H9 (cell line): ENCODE data around the gene TMEM108. TPM values are rescaled to one million over a fixed set of nuclear protein-coding genes. Genes with fewer than 3 reads are reported as not detected.
A peak's percentile ranks its signal among the peaks of the same experiment; 100 is the strongest.

Source experiments
- DNase-seq: peaks from one replicate; pipeline ENCODE4 v3.0.0-alpha.2; 2017
- H2AFZ ChIP-seq: one replicate; pipeline ENCODE4 v1.6.1; 2013; ENCODE audit warnings: mild to moderate bottlenecking, low read length, control low read depth, moderate library complexity
- H2AK5ac ChIP-seq: 2 replicates; pipeline ENCODE4 v1.6.1; 2013; ENCODE audit warnings: low read length, control low read depth, mixed read lengths; ENCODE audit not compliant: insufficient read length
- H2BK120ac ChIP-seq: one replicate; pipeline ENCODE4 v1.6.1; 2013; ENCODE audit warnings: low read depth, mild to moderate bottlenecking, low read length, control low read depth, inconsistent platforms; ENCODE audit not compliant: poor library complexity, severe bottlenecking
- H2BK12ac ChIP-seq: 2 replicates; pipeline ENCODE4 v1.6.1; 2013; ENCODE audit warnings: low read length, control low read depth, mixed read lengths, low read depth; ENCODE audit not compliant: insufficient read length
- H2BK15ac ChIP-seq: 2 replicates; pipeline ENCODE4 v1.6.1; 2013; ENCODE audit warnings: low read depth, low read length, control low read depth
- H2BK20ac ChIP-seq: one replicate; pipeline ENCODE4 v1.6.1; 2013; ENCODE audit warnings: low read depth, mild to moderate bottlenecking, low read length, control low read depth, inconsistent platforms; ENCODE audit not compliant: poor library complexity, severe bottlenecking
- H2BK5ac ChIP-seq: 2 replicates; pipeline ENCODE4 v1.6.1; 2013; ENCODE audit warnings: low read length, control low read depth, mixed read lengths; ENCODE audit not compliant: insufficient read length
- H3K14ac ChIP-seq: 2 replicates; pipeline ENCODE4 v1.6.1; 2013; ENCODE audit warnings: low read length, control low read depth; ENCODE audit not compliant: insufficient read depth
- H3K18ac ChIP-seq: 2 replicates; pipeline ENCODE4 v1.6.1; 2013; ENCODE audit warnings: low read depth, mild to moderate bottlenecking, mixed read lengths, low read length, control low read depth; ENCODE audit not compliant: insufficient read length
- H3K23ac ChIP-seq: 2 replicates; pipeline ENCODE4 v1.6.1; 2013; ENCODE audit warnings: low read length, control low read depth, mixed read lengths, low read depth; ENCODE audit not compliant: insufficient read length
- H3K23me2 ChIP-seq: 2 replicates; pipeline ENCODE4 v1.6.1; 2013; ENCODE audit warnings: low read depth, mild to moderate bottlenecking, mixed read lengths, low read length, control low read depth; ENCODE audit not compliant: insufficient read length, poor library complexity, severe bottlenecking
- H3K27ac ChIP-seq: 2 replicates; pipeline ENCODE4 v1.5.1; 2013; ENCODE audit warnings: low read length, control low read depth, mixed read lengths, low read depth; ENCODE audit not compliant: insufficient read length
- H3K27me3 ChIP-seq: 2 replicates; pipeline ENCODE4 v1.6.1; 2013; ENCODE audit warnings: low read length, control low read depth, inconsistent platforms; ENCODE audit not compliant: insufficient read depth
- H3K4ac ChIP-seq: 2 replicates; pipeline ENCODE4 v1.6.1; 2013; ENCODE audit warnings: low read depth, mild to moderate bottlenecking, control low read depth, inconsistent platforms, low read length, moderate library complexity
- H3K4me1 ChIP-seq: 2 replicates; pipeline ENCODE4 v1.6.1; 2013; ENCODE audit warnings: low read length, control low read depth, inconsistent platforms; ENCODE audit not compliant: insufficient read depth
- H3K4me2 ChIP-seq: 2 replicates; pipeline ENCODE4 v1.6.1; 2013; ENCODE audit warnings: low read length, control low read depth, mixed read lengths; ENCODE audit not compliant: insufficient read length, insufficient read depth
- H3K56ac ChIP-seq: 2 replicates; pipeline ENCODE4 v1.6.1; 2013; ENCODE audit warnings: low read depth, mild to moderate bottlenecking, mixed read lengths, low read length, control low read depth; ENCODE audit not compliant: insufficient read length
- H3K79me1 ChIP-seq: 2 replicates; pipeline ENCODE4 v1.6.1; 2013; ENCODE audit warnings: low read depth, mild to moderate bottlenecking, moderate library complexity, low read length, control low read depth, inconsistent platforms; ENCODE audit not compliant: insufficient read depth, poor library complexity, severe bottlenecking
- H3K79me2 ChIP-seq: 2 replicates; pipeline ENCODE4 v1.6.1; 2013; ENCODE audit warnings: low read length, control low read depth, inconsistent platforms; ENCODE audit not compliant: insufficient read depth
- H3K9ac ChIP-seq: 2 replicates; pipeline ENCODE4 v1.6.1; 2013; ENCODE audit warnings: low read length, control low read depth, mixed read lengths; ENCODE audit not compliant: insufficient read length; ENCODE audit errors: extremely low read depth
- H3K9me3 ChIP-seq: one replicate; pipeline ENCODE4 v1.6.1; 2013; ENCODE audit warnings: low read depth, low read length, inconsistent platforms; ENCODE audit not compliant: control insufficient read depth
- H3T11ph ChIP-seq: one replicate; pipeline ENCODE4 v1.6.1; 2013; ENCODE audit warnings: mild to moderate bottlenecking, low read length, control low read depth, inconsistent platforms
- H4K20me1 ChIP-seq: one replicate; pipeline ENCODE4 v1.6.1; 2013; ENCODE audit not compliant: control insufficient read depth, insufficient read length, insufficient read depth
- H4K5ac ChIP-seq: 2 replicates; pipeline ENCODE4 v1.6.1; 2013; ENCODE audit warnings: low read depth, mild to moderate bottlenecking, mixed read lengths, low read length, control low read depth; ENCODE audit not compliant: insufficient read length
- H4K8ac ChIP-seq: replicated peaks from 2 replicates; pipeline ENCODE4 v1.6.1; 2013; ENCODE audit warnings: low read length, control low read depth, mixed read lengths, low read depth; ENCODE audit not compliant: insufficient read length
- H4K91ac ChIP-seq: 2 replicates; pipeline ENCODE4 v1.6.1; 2013; ENCODE audit warnings: low read depth, mild to moderate bottlenecking, moderate library complexity, mixed read lengths, low read length, control low read depth; ENCODE audit not compliant: insufficient read length
- H3K27ac Mint-ChIP-seq, 3 experiments: 2 replicates in 2 of 3; 3 replicates in 1 of 3; pipeline ENCODE4 v1.8.0; 2020 to 2021; ENCODE audit warnings: mixed read lengths in 3 of 3, mild to moderate bottlenecking in 1 of 3, moderate library complexity in 1 of 3
- H3K27me3 Mint-ChIP-seq: 2 replicates; pipeline ENCODE4 v1.8.0; 2021; ENCODE audit warnings: low read depth, mild to moderate bottlenecking, moderate library complexity, mixed read lengths
- H3K36me3 Mint-ChIP-seq, 3 experiments: 2 replicates in 2 of 3; 3 replicates in 1 of 3; pipeline ENCODE4 v1.8.0; 2020 to 2021; ENCODE audit warnings: low read depth in 3 of 3, mixed read lengths in 3 of 3; ENCODE audit not compliant: insufficient read depth in 1 of 3
- H3K4me1 Mint-ChIP-seq, 2 experiments: 2 replicates each; pipeline ENCODE4 v1.8.0; 2020; ENCODE audit warnings: mixed read lengths in 2 of 2
- H3K4me3 Mint-ChIP-seq, 2 experiments: 2 replicates in 1 of 2; 3 replicates in 1 of 2; pipeline ENCODE4 v1.8.0; 2020 to 2021; ENCODE audit warnings: mild to moderate bottlenecking in 2 of 2, mixed read lengths in 2 of 2, moderate library complexity in 1 of 2
- H3K9me3 Mint-ChIP-seq, 2 experiments: 2 replicates in 1 of 2; 3 replicates in 1 of 2; pipeline ENCODE4 v1.8.0; 2020; ENCODE audit warnings: mild to moderate bottlenecking in 2 of 2, mixed read lengths in 2 of 2, moderate library complexity in 1 of 2
- total RNA-seq: library from RNA; stranded (reverse); gene quantifications from 2 replicates; pipeline ENCODE4 v1.2.1, GENCODE V29; 2021
- TF ChIP-seq, protein P1 (sequence below): fragments of 200-600 bp; sonication (generic); conservative IDR thresholded peaks from 3 replicates; pipeline ENCODE4 v1.8.0; 2021; ENCODE audit warnings: antibody characterized with exemption, mild to moderate bottlenecking

The TMEM108 gene
- total RNA-seq, 1 experiment from 2014 or later = 5.0 TPM

DNA sequence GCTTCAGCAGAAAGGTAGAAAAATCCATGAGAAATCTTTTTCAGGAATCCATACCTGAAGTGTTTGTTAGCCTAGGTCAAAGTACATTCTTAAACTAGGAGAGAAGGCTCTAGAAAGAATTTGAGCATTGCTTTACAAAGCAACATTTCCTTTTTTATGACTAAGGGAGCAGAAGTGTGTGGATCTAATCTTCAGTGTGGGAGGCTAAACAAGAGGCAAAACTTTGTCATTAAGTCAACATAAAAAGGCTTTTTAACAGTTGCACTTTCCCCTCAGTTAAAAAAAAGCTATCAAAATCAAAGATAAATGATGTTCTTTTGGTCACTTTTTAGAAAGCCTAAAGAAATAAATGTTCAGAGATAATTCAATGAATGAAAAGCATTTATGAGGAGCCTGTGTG, 154.8 kb downstream of the TMEM108 start:
- H3K18ac ChIP-seq = no peak overlapping the region
- no peak overlapping the region for H2AFZ ChIP-seq

More for the DNA sequence above, 154.8 kb downstream of the TMEM108 start:
- H4K5ac ChIP-seq = no peak overlapping the region
- Mint-ChIP-seq H3K36me3 (peaks cover 0 to under 1% (median 0%) of the 10 kb centered on the region in 3 experiments; a peak in 2 of 7 replicates), H3K4me3 (no peak overlapping the region), H3K9me3 (peaks cover 0 to 3% of the 10 kb centered on the region in 2 experiments; a peak in 2 of 5 replicates), H3K27ac (peak overlapping the region; percentile 1 to 86 (median 37); a peak in 2 of 7 replicates), H3K4me1 (peaks cover 10 to 14% of the 10 kb centered on the region in 2 experiments), H3K27me3 (no peaks in the 10 kb centered on the region)
- no peak overlapping the region for H3K56ac ChIP-seq
- no peak overlapping the region for H3K23ac ChIP-seq
- no peak overlapping the region for H4K8ac ChIP-seq
- no peak overlapping the region for H2BK5ac ChIP-seq
- no peak overlapping the region for H2AK5ac ChIP-seq
- no peak overlapping the region for H2BK15ac ChIP-seq
- H3K9me3 ChIP-seq = no peaks in the 10 kb centered on the region
- DNase-seq = no peak
- TF ChIP-seq, protein P1, sequence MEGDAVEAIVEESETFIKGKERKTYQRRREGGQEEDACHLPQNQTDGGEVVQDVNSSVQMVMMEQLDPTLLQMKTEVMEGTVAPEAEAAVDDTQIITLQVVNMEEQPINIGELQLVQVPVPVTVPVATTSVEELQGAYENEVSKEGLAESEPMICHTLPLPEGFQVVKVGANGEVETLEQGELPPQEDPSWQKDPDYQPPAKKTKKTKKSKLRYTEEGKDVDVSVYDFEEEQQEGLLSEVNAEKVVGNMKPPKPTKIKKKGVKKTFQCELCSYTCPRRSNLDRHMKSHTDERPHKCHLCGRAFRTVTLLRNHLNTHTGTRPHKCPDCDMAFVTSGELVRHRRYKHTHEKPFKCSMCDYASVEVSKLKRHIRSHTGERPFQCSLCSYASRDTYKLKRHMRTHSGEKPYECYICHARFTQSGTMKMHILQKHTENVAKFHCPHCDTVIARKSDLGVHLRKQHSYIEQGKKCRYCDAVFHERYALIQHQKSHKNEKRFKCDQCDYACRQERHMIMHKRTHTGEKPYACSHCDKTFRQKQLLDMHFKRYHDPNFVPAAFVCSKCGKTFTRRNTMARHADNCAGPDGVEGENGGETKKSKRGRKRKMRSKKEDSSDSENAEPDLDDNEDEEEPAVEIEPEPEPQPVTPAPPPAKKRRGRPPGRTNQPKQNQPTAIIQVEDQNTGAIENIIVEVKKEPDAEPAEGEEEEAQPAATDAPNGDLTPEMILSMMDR = no peak
- no peak overlapping the region for H2BK120ac ChIP-seq
- H3K4ac ChIP-seq = no peak overlapping the region
- no peaks in the 10 kb centered on the region for H3K79me1 ChIP-seq
- no peak overlapping the region for H3T11ph ChIP-seq
- peaks cover 8% of the 10 kb centered on the region for H3K4me1 ChIP-seq
- H4K20me1 ChIP-seq = no peaks in the 10 kb centered on the region
- H3K23me2 ChIP-seq = no peaks in the 10 kb centered on the region
- no peak overlapping the region for H2BK20ac ChIP-seq
- H3K79me2 ChIP-seq = no peaks in the 10 kb centered on the region
- H3K27ac ChIP-seq = no peak overlapping the region
- no peak overlapping the region for H3K14ac ChIP-seq
- no peak overlapping the region for H4K91ac ChIP-seq
- H2BK12ac ChIP-seq = no peak overlapping the region
- H3K27me3 ChIP-seq = no peaks in the 10 kb centered on the region
- H3K4me2 ChIP-seq = no peak overlapping the region
- no peak overlapping the region for H3K9ac ChIP-seq
